ENCODE results near the gene ARL6IP5. TPM values are rescaled to one million over a fixed set of nuclear protein-coding genes. Genes with fewer than 3 reads are reported as not detected.
A peak's percentile ranks its signal among the peaks of the same experiment; 100 is the strongest.

The ARL6IP5 gene
- total RNA-seq, 1 experiment from 2014 or later, result 55.7 TPM

- in situ Hi-C loops (cut with HindIII; ENCODE audit: low pct_unique_long_range_greater_than_20kb, low sequenced_read_pairs), result no loop called here
- no peak for DNase-seq (ENCODE audit: low read depth, low spot score)
Observed at GRCh38 chr3:69137005-69137404, 52.3 kb downstream of the ARL6IP5 start.

GRCh38 chr3:69137412-69137811, 52.7 kb downstream of the ARL6IP5 start:
- in situ Hi-C loops (cut with HindIII; ENCODE audit: low pct_unique_long_range_greater_than_20kb, low sequenced_read_pairs), result no loop called here
- DNase-seq (ENCODE audit: low read depth, low spot score), result no peak

- in situ Hi-C loops (cut with HindIII; ENCODE audit: low pct_unique_long_range_greater_than_20kb, low sequenced_read_pairs), result no loop called here
Observed at GRCh38 chr3:69141313-69141712, 56.6 kb downstream of the ARL6IP5 start.

GRCh38 chr3:69142090-69142489, 57.4 kb downstream of the ARL6IP5 start:
- in situ Hi-C loops (cut with HindIII; ENCODE audit: low pct_unique_long_range_greater_than_20kb, low sequenced_read_pairs), result no loop called here
- no peak for DNase-seq (ENCODE audit: low read depth, low spot score)

More at GRCh38 chr3:69141313-69141712, 56.6 kb downstream of the ARL6IP5 start:
- no peak for DNase-seq (ENCODE audit: low read depth, low spot score)

- DNase-seq (ENCODE audit: low read depth, low spot score), result no peak
- in situ Hi-C loops (cut with HindIII; ENCODE audit: low pct_unique_long_range_greater_than_20kb, low sequenced_read_pairs), result no loop called here
Observed at GRCh38 chr3:69142797-69143454, 58.2 kb downstream of the ARL6IP5 start.

- DNase-seq (ENCODE audit: low read depth, low spot score), result peak; percentile 36
- in situ Hi-C loops (cut with HindIII; ENCODE audit: low pct_unique_long_range_greater_than_20kb, low sequenced_read_pairs), result no loop called here
Observed at GRCh38 chr3:69143612-69144011, 58.9 kb downstream of the ARL6IP5 start.

GRCh38 chr3:69144631-69145245, 60.0 kb downstream of the ARL6IP5 start:
- in situ Hi-C loops (cut with HindIII; ENCODE audit: low pct_unique_long_range_greater_than_20kb, low sequenced_read_pairs), result no loop called here
- no peak for DNase-seq (ENCODE audit: low read depth, low spot score)

- in situ Hi-C loops (cut with HindIII; ENCODE audit: low pct_unique_long_range_greater_than_20kb, low sequenced_read_pairs), result no loop called here
- DNase-seq (ENCODE audit: low read depth, low spot score), result no peak
Observed at GRCh38 chr3:69145688-69146087, 61.0 kb downstream of the ARL6IP5 start.

GRCh38 chr3:69149586-69149985, 64.8 kb downstream of the ARL6IP5 start:
- in situ Hi-C loops (cut with HindIII; ENCODE audit: low pct_unique_long_range_greater_than_20kb, low sequenced_read_pairs), result no loop called here
- DNase-seq (ENCODE audit: low read depth, low spot score), result no peak

Small RNA genes within 50 kb of the gene (small RNA-seq; reads per million reads assigned to genes)
- 0 to 0.05 reads per million in 2 experiments for gene MIR3136

Other genes with a start within 250 kb of the ARL6IP5 start
- not detected in 2 replicates for gene TAFA4, start 152.4 kb upstream of the ARL6IP5 start, total RNA-seq (2014; rRNA removed; shearing (Covaris generic))
- gene EOGT, start 71.3 kb upstream of the ARL6IP5 start, total RNA-seq (2014; rRNA removed; shearing (Covaris generic)), result 44.5 and 45.0 TPM in 2 replicates
- gene TMF1, start 32.6 kb upstream of the ARL6IP5 start, total RNA-seq (2014; rRNA removed; shearing (Covaris generic)), result 14.8 and 35.6 TPM in 2 replicates
- gene UBA3, start 4.6 kb upstream of the ARL6IP5 start, total RNA-seq (2014; rRNA removed; shearing (Covaris generic)), result 58.8 and 63.8 TPM in 2 replicates
- gene LMOD3, start 37.7 kb downstream of the ARL6IP5 start, total RNA-seq (2014; rRNA removed; shearing (Covaris generic)), result 0.16 and 0.19 TPM in 2 replicates